KMS-11 (cell line): ENCODE results near the gene KRT78.

Source experiments
- H2AFZ ChIP-seq: fragments of 200-600 bp; sonication (generic); 2 replicates; pipeline ENCODE4 v1.6.1; 2016; ENCODE audit warnings: antibody characterized with exemption, mixed run types, low read depth
- H3K27ac ChIP-seq: fragments of 200-600 bp; sonication (generic); 2 replicates; pipeline ENCODE4 v1.6.1; 2016; ENCODE audit warnings: mild to moderate bottlenecking, mixed run types
- H3K27me3 ChIP-seq: fragments of 200-600 bp; sonication (generic); 2 replicates; pipeline ENCODE4 v1.6.1; 2017; ENCODE audit warnings: mild to moderate bottlenecking, low read depth, mixed run types, moderate library complexity; ENCODE audit not compliant: insufficient read depth
- H3K36me3 ChIP-seq: fragments of 200-600 bp; sonication (generic); 2 replicates; pipeline ENCODE4 v1.6.1; 2017; ENCODE audit warnings: mild to moderate bottlenecking, mixed run types; ENCODE audit not compliant: insufficient read depth
- H3K4me1 ChIP-seq: fragments of 200-600 bp; sonication (generic); 2 replicates; pipeline ENCODE4 v1.6.1; 2016; ENCODE audit warnings: mild to moderate bottlenecking, low read depth, mixed run types; ENCODE audit not compliant: poor library complexity, severe bottlenecking
- H3K4me2 ChIP-seq: fragments of 200-600 bp; sonication (generic); 2 replicates; pipeline ENCODE4 v1.7.0; 2016; ENCODE audit warnings: mild to moderate bottlenecking, mixed run types
- H3K4me3 ChIP-seq: fragments of 200-600 bp; sonication (generic); IDR thresholded peaks from 2 replicates; pipeline ENCODE4 v1.6.1; 2017; ENCODE audit warnings: low read depth, low read length, mixed read lengths; ENCODE audit not compliant: insufficient read depth
- H3K79me2 ChIP-seq: fragments of 200-600 bp; sonication (generic); 2 replicates; pipeline ENCODE4 v1.6.1; 2016; ENCODE audit warnings: low read depth, mixed run types; ENCODE audit not compliant: insufficient read depth
- H3K9ac ChIP-seq: fragments of 200-600 bp; sonication (generic); 2 replicates; pipeline ENCODE4 v1.6.1; 2016; ENCODE audit warnings: mild to moderate bottlenecking, mixed run types
- H4K20me1 ChIP-seq: fragments of 200-600 bp; sonication (generic); 2 replicates; pipeline ENCODE4 v1.6.1; 2016; ENCODE audit warnings: mild to moderate bottlenecking, mixed run types; ENCODE audit not compliant: insufficient read depth
- TF ChIP-seq, protein P1 (sequence below): fragments of 200-600 bp; sonication (generic); conservative IDR thresholded peaks from 2 replicates; pipeline ENCODE4 v1.6.1; 2017; ENCODE audit warnings: low read depth, mild to moderate bottlenecking, antibody characterized with exemption, low read length, moderate library complexity, mixed read lengths

Gene KRT78

DNA sequence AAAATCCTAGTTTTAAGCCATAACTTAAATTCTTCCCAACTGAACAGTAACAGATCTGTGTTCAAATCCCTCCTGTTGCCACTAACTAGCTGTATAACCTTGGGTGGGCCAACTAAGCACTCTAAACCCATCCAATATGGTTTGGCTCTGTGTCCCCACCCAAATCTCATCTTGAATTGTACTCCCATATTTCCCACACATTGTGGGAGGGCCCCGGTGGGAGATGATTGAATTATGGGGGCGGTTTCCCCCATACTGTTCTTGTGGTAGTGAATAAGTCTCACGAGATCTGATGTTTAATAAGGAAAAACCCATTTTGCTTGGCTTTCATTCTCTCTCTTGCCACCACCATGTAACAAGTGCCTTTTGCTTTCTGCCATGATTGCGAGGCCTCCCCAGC, 33.6 kb downstream of the KRT78 start:
- H3K4me3 ChIP-seq: no peak overlapping the region
- H4K20me1 ChIP-seq: no peaks in the 10 kb centered on the region
- no peak overlapping the region for H3K9ac ChIP-seq
- H3K36me3 ChIP-seq: no peaks in the 10 kb centered on the region
- H3K27me3 ChIP-seq: peaks cover 53% of the 10 kb centered on the region
- no peak overlapping the region for H3K27ac ChIP-seq
- H3K79me2 ChIP-seq: no peaks in the 10 kb centered on the region
- no peak overlapping the region for H3K4me2 ChIP-seq
- H3K4me1 ChIP-seq: no peaks in the 10 kb centered on the region
- TF ChIP-seq, protein P1, sequence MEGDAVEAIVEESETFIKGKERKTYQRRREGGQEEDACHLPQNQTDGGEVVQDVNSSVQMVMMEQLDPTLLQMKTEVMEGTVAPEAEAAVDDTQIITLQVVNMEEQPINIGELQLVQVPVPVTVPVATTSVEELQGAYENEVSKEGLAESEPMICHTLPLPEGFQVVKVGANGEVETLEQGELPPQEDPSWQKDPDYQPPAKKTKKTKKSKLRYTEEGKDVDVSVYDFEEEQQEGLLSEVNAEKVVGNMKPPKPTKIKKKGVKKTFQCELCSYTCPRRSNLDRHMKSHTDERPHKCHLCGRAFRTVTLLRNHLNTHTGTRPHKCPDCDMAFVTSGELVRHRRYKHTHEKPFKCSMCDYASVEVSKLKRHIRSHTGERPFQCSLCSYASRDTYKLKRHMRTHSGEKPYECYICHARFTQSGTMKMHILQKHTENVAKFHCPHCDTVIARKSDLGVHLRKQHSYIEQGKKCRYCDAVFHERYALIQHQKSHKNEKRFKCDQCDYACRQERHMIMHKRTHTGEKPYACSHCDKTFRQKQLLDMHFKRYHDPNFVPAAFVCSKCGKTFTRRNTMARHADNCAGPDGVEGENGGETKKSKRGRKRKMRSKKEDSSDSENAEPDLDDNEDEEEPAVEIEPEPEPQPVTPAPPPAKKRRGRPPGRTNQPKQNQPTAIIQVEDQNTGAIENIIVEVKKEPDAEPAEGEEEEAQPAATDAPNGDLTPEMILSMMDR: no peak
- no peak overlapping the region for H2AFZ ChIP-seq

DNA sequence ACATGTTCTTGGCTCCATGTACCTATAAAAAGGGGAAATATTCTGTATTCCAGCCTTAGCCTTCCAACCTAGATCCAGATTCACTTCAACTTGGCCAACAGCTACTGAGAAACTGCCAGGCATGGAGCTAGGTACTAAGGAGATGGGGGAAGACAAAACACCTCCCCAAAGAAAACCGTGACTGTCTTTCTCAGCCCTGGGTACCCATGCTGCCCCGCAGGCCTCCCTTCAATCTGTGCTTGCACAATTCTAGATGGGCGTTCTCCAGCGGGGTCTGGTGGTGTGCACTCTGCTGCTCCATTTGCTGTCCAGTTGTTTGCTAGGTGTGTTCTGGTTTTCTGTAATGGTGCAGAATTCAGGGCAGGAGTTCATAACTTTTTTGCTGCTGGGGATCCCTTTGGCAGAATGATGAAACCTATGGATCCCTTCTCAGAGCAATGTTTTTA, 34.1 kb downstream of the KRT78 start:
- TF ChIP-seq, protein P1: no peak
- peaks cover 49% of the 10 kb centered on the region for H3K27me3 ChIP-seq
- H3K36me3 ChIP-seq: no peaks in the 10 kb centered on the region
- no peak overlapping the region for H3K4me2 ChIP-seq
- H3K4me1 ChIP-seq: no peaks in the 10 kb centered on the region
- H4K20me1 ChIP-seq: no peaks in the 10 kb centered on the region
- H3K4me3 ChIP-seq: no peak overlapping the region
- no peak overlapping the region for H3K9ac ChIP-seq
- no peak overlapping the region for H2AFZ ChIP-seq
- H3K79me2 ChIP-seq: no peaks in the 10 kb centered on the region
- H3K27ac ChIP-seq: no peak overlapping the region

DNA sequence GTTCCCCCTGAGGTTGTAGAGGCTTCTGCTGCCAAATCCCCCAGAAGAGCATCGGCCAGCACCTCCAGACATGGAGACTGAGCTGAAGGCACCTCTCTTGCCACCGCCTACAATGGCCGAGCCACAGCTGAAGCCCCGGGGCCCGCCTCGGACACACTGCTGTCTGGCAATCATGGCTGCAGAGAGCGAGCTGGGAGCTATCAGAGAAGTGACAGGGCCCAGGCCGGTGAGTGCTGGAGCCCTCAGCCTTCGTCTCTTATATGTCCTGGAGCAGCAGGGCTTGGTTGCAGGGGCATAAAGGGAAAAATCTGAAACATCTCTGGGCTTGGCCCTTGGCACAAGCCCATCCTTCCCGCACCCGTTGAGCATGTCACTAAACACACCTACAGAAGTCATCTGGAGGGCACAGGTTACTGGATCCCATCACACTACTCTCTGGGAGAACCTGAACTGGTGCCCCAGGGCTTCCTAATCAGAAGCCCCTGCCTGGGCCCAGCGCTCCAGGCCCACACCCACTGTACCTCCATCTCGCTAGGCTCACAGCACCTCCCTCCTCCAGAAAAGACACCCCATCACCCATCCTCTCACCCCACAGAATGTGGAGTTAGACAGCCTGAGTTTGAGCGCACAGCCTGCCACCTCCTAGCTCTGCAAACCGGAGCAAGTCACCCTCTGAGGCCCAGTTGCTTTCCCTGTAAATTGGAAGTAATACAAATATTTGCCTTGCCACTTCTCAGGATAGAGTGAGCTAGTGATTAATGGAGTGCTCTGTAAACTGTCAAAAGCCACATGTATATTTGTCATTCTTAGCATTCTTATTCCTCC, 34.7 kb downstream of the KRT78 start, which contains the start of gene KRT4:
Gene KRT4, minus strand, starts transcription at position 232 of the 825 bp plus-strand sequence. Its CDS starts 58 bp downstream, at position 174.
- TF ChIP-seq, protein P1: no peak
- Histone ChIP-seq H3K79me2 (no peaks in the 10 kb centered on the region), H3K4me3 (no peak within 1 kb of the TSS), H3K4me2 (no peak within 1 kb of the TSS), H2AFZ (no peak within 1 kb of the TSS), H3K4me1 (no peaks in the 10 kb centered on the region), H3K27ac (no peak within 1 kb of the TSS), H4K20me1 (no peaks in the 10 kb centered on the region), H3K9ac (no peak within 1 kb of the TSS), H3K27me3 (peaks cover 47% of the 10 kb centered on the region), H3K36me3 (no peaks in the 10 kb centered on the region)

DNA sequence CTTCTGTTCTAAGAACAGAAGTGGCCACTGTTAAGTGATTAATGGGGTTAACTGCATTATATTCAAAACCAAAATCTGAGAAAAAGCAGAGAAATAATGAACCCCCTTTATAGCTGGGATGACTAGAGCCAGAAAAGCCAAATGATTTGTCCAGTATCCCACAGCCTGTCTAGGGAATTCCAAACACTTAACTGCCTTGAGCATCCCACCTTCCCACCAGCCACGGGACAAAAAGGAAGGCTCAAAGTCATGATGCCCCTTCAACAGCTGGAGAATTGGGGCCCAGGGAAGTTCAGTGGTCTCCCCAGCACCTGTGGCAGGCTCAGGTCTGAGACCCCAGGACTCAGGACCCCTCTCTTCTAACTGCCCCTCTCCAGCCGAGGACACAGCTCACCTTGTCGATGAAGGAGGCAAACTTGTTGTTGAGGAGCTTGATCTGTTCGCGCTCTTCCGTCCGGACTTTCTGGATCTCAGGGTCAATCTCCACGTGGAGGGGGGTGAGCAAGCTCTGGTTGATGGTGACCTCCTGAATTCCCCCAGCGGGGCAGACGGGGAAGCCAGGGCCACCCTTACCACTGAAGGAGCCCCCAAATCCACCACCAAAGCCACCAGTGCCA, 35.5 kb downstream of the KRT78 start:
- TF ChIP-seq, protein P1: no peak
- H3K27me3 ChIP-seq: peaks cover 47% of the 10 kb centered on the region
- H3K4me3 ChIP-seq: no peak overlapping the region
- H3K36me3 ChIP-seq: no peaks in the 10 kb centered on the region
- no peak overlapping the region for H3K4me2 ChIP-seq
- no peaks in the 10 kb centered on the region for H4K20me1 ChIP-seq
- no peak overlapping the region for H3K9ac ChIP-seq
- no peaks in the 10 kb centered on the region for H3K4me1 ChIP-seq
- H2AFZ ChIP-seq: no peak overlapping the region
- H3K79me2 ChIP-seq: no peaks in the 10 kb centered on the region
- no peak overlapping the region for H3K27ac ChIP-seq
